SU-DHL-6 (cell line): Measurements from ENCODE around the gene TMTC1.

Experiments used
- H2AFZ ChIP-seq: fragments of 200-600 bp; sonication (generic); 2 replicates; pipeline ENCODE4 v1.6.1; 2014; ENCODE audit warnings: low read depth, mild to moderate bottlenecking, moderate library complexity, mixed read lengths, antibody characterized with exemption, low read length; ENCODE audit not compliant: severe bottlenecking
- H3F3A ChIP-seq: fragments of 200-600 bp; shearing (Covaris generic); 2 replicates; pipeline ENCODE4 v1.6.0; 2016; ENCODE audit warnings: antibody characterized with exemption, mild to moderate bottlenecking; ENCODE audit not compliant: insufficient read depth
- H3K27ac ChIP-seq: fragments of 200-600 bp; sonication (generic); 2 replicates; pipeline ENCODE4 v1.5.1; 2016; ENCODE audit warnings: low read depth, mild to moderate bottlenecking, low read length, moderate library complexity, mixed read lengths
- H3K27me3 ChIP-seq: fragments of 200-600 bp; sonication (generic), shearing (Covaris generic); 2 replicates; pipeline ENCODE4 v1.6.0; 2014; ENCODE audit warnings: mild to moderate bottlenecking, low read length
- H3K36me3 ChIP-seq: fragments of 200-600 bp; sonication (generic); 2 replicates; pipeline ENCODE4 v1.6.1; 2014; ENCODE audit warnings: mild to moderate bottlenecking, low read length, mixed read lengths
- H3K4me2 ChIP-seq: fragments of 300-600, 200-600 bp; shearing (Covaris generic), sonication (generic); 2 replicates; pipeline ENCODE4 v1.6.0; 2014; ENCODE audit warnings: low read length, low read depth, mild to moderate bottlenecking; ENCODE audit not compliant: poor library complexity, severe bottlenecking
- H3K4me3 ChIP-seq: fragments of 200-600 bp; sonication (generic); 2 replicates; pipeline ENCODE4 v1.5.1; 2014; ENCODE audit warnings: antibody characterized with exemption, low read length, mild to moderate bottlenecking, mixed read lengths; ENCODE audit not compliant: insufficient read depth, poor library complexity, severe bottlenecking
- H3K79me2 ChIP-seq: fragments of 200-600 bp; sonication (generic); 2 replicates; pipeline ENCODE4 v1.6.1; 2014; ENCODE audit warnings: mild to moderate bottlenecking, low read length, moderate library complexity; ENCODE audit not compliant: insufficient read depth
- H3K9ac ChIP-seq: fragments of 200-600 bp; sonication (generic); 2 replicates; pipeline ENCODE4 v1.7.0; 2014; ENCODE audit warnings: mild to moderate bottlenecking, low read length
- H3K9me2 ChIP-seq: fragments of 200-600 bp; sonication (generic); replicated peaks from 2 replicates; pipeline ENCODE4 v1.6.1; 2014; ENCODE audit warnings: low read length; ENCODE audit not compliant: insufficient read depth
- H3K9me3 ChIP-seq: fragments of 200-600 bp; sonication (generic); 2 replicates; pipeline ENCODE4 v1.6.1; 2014; ENCODE audit warnings: low read length, mixed read lengths; ENCODE audit not compliant: insufficient read depth
- H4K20me1 ChIP-seq: fragments of 200-600 bp; sonication (generic); 2 replicates; pipeline ENCODE4 v1.6.1; 2014; ENCODE audit warnings: low read depth, mild to moderate bottlenecking, antibody characterized with exemption, low read length, moderate library complexity, mixed read lengths
- EZH2phosphoT487 ChIP-seq: fragments of 200-600 bp; sonication (generic), shearing (Covaris generic); conservative IDR thresholded peaks from 2 replicates; pipeline ENCODE4 v1.6.1; 2018; ENCODE audit warnings: mild to moderate bottlenecking, antibody characterized with exemption, low read length, moderate library complexity, mixed read lengths
- TF ChIP-seq, protein P1 (sequence below): fragments of 200-600 bp; sonication (generic); IDR thresholded peaks from one replicate; pipeline ENCODE4 v1.5.1; 2017; ENCODE audit warnings: antibody characterized with exemption, mild to moderate bottlenecking, low read length, moderate library complexity; ENCODE audit not compliant: insufficient read depth, poor library complexity, severe bottlenecking

TMTC1 gene

DNA sequence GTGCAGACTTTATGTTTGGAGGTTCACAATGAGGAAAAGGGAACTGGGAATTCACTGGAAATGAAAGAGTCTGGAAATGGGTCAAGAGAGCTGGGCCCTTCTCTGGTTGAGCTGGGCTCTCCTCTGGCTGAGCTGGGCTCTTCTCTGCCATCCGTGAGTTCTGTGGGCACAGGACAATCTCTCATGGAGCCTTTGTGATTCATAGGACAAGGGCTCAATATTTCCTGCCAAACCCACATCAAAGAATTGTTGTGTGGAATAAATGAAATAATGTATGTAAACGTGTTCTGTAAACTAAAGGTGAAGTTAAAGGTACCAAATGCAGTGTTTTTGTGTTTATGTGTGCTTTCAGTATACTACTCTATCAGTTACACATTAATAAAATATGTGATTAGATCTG is 190.7 kb downstream of the TMTC1 start:
- Histone ChIP-seq H3K79me2 (no peaks in the 10 kb centered on the region), H3K4me2 (no peak overlapping the region), H3K9me2 (no peaks in the 10 kb centered on the region), H3K9ac (no peak overlapping the region), H3K9me3 (no peaks in the 10 kb centered on the region), H3K4me3 (no peak overlapping the region), H3K27me3 (no peaks in the 10 kb centered on the region), H4K20me1 (no peaks in the 10 kb centered on the region), H3F3A (no peaks in the 10 kb centered on the region), H3K36me3 (no peaks in the 10 kb centered on the region), H3K27ac (no peak overlapping the region), H2AFZ (no peak overlapping the region)
- TF ChIP-seq EZH2phosphoT487, result no peak
- TF ChIP-seq, protein P1, sequence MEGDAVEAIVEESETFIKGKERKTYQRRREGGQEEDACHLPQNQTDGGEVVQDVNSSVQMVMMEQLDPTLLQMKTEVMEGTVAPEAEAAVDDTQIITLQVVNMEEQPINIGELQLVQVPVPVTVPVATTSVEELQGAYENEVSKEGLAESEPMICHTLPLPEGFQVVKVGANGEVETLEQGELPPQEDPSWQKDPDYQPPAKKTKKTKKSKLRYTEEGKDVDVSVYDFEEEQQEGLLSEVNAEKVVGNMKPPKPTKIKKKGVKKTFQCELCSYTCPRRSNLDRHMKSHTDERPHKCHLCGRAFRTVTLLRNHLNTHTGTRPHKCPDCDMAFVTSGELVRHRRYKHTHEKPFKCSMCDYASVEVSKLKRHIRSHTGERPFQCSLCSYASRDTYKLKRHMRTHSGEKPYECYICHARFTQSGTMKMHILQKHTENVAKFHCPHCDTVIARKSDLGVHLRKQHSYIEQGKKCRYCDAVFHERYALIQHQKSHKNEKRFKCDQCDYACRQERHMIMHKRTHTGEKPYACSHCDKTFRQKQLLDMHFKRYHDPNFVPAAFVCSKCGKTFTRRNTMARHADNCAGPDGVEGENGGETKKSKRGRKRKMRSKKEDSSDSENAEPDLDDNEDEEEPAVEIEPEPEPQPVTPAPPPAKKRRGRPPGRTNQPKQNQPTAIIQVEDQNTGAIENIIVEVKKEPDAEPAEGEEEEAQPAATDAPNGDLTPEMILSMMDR, result no peak

DNA sequence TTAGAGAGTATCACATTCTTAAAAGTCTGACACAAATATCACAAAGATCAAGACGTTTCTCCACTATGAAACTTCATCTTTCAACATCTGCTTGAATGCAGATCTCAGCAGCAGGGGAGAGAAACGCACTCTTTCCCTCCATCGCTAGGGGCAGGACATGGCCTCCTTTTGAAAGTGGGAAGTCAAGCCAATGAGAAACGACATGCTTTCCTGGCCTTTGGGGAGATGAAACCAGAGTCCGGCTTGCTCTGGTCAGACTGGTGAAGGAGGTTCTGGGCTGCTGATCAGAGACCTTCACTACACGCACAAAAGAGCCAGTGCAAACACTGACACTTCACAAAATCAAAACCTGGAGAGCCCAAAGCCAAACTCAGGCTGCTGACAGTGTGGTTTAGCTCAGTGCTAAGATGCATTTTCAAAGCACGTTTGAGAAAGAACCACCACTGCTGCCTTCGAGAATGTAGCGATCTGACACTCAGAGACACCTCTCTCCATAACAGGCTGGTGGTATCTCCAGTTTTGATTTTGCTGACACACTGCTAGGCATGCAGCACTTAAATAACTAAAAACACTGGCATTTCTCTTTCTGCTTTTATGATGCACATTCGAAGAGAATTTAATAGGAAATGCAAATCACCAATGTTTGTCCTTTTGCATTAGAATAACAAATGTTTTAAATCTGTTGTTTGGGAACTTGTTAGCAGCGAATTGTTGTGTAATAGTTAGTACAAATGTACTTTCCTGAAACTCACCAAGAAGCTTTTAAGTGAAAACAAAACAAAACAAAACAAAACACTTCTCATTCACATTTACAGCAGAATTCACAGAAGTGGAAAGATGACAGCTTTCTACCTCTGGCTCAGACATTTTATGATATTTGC is 192.4 kb downstream of the TMTC1 start:
- H3K9ac ChIP-seq, result no peak overlapping the region
- H2AFZ ChIP-seq, result no peak overlapping the region
- H3F3A ChIP-seq, result no peaks in the 10 kb centered on the region
- no peaks in the 10 kb centered on the region for H3K79me2 ChIP-seq
- H4K20me1 ChIP-seq, result no peaks in the 10 kb centered on the region
- no peaks in the 10 kb centered on the region for H3K27me3 ChIP-seq
- no peaks in the 10 kb centered on the region for H3K9me2 ChIP-seq
- TF ChIP-seq EZH2phosphoT487, result no peak
- TF ChIP-seq, protein P1, result no peak
- no peak overlapping the region for H3K27ac ChIP-seq
- no peak overlapping the region for H3K4me3 ChIP-seq
- H3K36me3 ChIP-seq, result no peaks in the 10 kb centered on the region
- H3K9me3 ChIP-seq, result no peaks in the 10 kb centered on the region
- H3K4me2 ChIP-seq, result no peak overlapping the region

DNA sequence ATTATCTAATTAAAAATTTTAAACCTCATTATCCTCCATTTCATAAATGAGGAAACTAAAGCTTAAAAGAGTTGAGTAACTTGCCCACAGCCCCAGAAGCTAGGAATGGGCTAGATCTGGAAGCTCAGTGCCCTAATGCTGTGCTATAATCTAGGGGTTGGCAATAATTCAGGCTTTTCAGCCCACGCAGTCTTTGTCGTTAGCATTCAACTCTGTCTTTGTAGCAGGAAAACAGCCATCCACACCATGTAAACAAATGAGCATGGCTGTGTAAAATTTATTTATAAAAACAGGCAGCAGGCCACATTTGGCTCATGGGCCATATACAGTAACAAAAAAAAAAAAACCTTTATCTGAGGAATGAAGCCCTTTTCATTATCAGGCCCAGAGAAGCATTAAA is 193.9 kb downstream of the TMTC1 start:
- Histone ChIP-seq H3K9me3 (no peaks in the 10 kb centered on the region), H3K9ac (no peak overlapping the region), H3K27ac (no peak overlapping the region), H3K27me3 (no peaks in the 10 kb centered on the region), H2AFZ (no peak overlapping the region), H3K9me2 (no peaks in the 10 kb centered on the region), H4K20me1 (no peaks in the 10 kb centered on the region), H3K79me2 (no peaks in the 10 kb centered on the region), H3K4me2 (no peak overlapping the region), H3K4me3 (no peak overlapping the region), H3K36me3 (no peaks in the 10 kb centered on the region), H3F3A (no peaks in the 10 kb centered on the region)
- TF ChIP-seq, protein P1, result no peak
- TF ChIP-seq EZH2phosphoT487, result no peak
